CD4-positive, alpha-beta T cell treated with Interleukin-15 for 4 hours (primary cell): ENCODE results near the gene RNASEH2B.

Experiments used
- DNase-seq: peaks from one replicate; pipeline ENCODE4 v3.0.0-alpha.2; 2020; ENCODE audit warnings: low spot score

The RNASEH2B gene

GRCh38 chr13:50909605-50910484 lies at the start of gene RNASEH2B:
RNASEH2B (plus strand) TSS chr13:50909791; CDS start chr13:50910077, 286 bp downstream.
- DNase-seq, result peak; percentile 60

- DNase-seq, result no peak
Observed at GRCh38 chr13:50864492-50864891, 45.1 kb upstream of the RNASEH2B start.

- no peak for DNase-seq
Observed at GRCh38 chr13:50866817-50867636, 42.6 kb upstream of the RNASEH2B start.

- no peak for DNase-seq
Observed at GRCh38 chr13:50867637-50867945, 42.0 kb upstream of the RNASEH2B start.

- no peak for DNase-seq
Observed at GRCh38 chr13:50871405-50871804, 38.2 kb upstream of the RNASEH2B start.

- DNase-seq, result no peak
Observed at GRCh38 chr13:50873467-50873866, 36.1 kb upstream of the RNASEH2B start.

- no peak for DNase-seq
Observed at GRCh38 chr13:50873991-50874390, 35.6 kb upstream of the RNASEH2B start.

GRCh38 chr13:50882816-50883435 lies 26.7 kb upstream of the RNASEH2B start:
- no peak for DNase-seq

GRCh38 chr13:50883728-50884127 lies 25.9 kb upstream of the RNASEH2B start:
- no peak for DNase-seq

GRCh38 chr13:50884265-50884664 lies 25.3 kb upstream of the RNASEH2B start:
- no peak for DNase-seq

GRCh38 chr13:50887151-50887550 lies 22.4 kb upstream of the RNASEH2B start:
- DNase-seq, result no peak

GRCh38 chr13:50888362-50888761 lies 21.2 kb upstream of the RNASEH2B start:
- no peak for DNase-seq

GRCh38 chr13:50889317-50889716 lies 20.3 kb upstream of the RNASEH2B start:
- no peak for DNase-seq

GRCh38 chr13:50891206-50891605 lies 18.4 kb upstream of the RNASEH2B start:
- no peak for DNase-seq

- peak; percentile 40 for DNase-seq
Observed at GRCh38 chr13:50892210-50892944, 17.2 kb upstream of the RNASEH2B start.

GRCh38 chr13:50893211-50893852 lies 16.3 kb upstream of the RNASEH2B start:
- DNase-seq, result peak; percentile 54

- DNase-seq, result no peak
Observed at GRCh38 chr13:50894012-50894411, 15.6 kb upstream of the RNASEH2B start.

GRCh38 chr13:50894504-50894903 lies 15.1 kb upstream of the RNASEH2B start:
- no peak for DNase-seq

GRCh38 chr13:50898338-50898737 lies 11.3 kb upstream of the RNASEH2B start:
- no peak for DNase-seq

- DNase-seq, result no peak
Observed at GRCh38 chr13:50901701-50902100, 7.9 kb upstream of the RNASEH2B start.

GRCh38 chr13:50905256-50905655 lies 4.3 kb upstream of the RNASEH2B start:
- no peak for DNase-seq

GRCh38 chr13:50907781-50908180 lies 1.8 kb upstream of the RNASEH2B start:
- DNase-seq, result no peak
